Keratinocyte (primary cell): ENCODE results near the gene PAPPA2. TPM values are rescaled to one million over a fixed set of nuclear protein-coding genes. Genes with fewer than 3 reads are reported as not detected.
A peak's percentile ranks its signal among the peaks of the same experiment; 100 is the strongest.

Experiments used
- DNase-seq: peaks from one replicate; pipeline ENCODE4 v3.0.0-alpha.2; 2011; ENCODE audit warnings: low read depth, missing footprints, low spot score
- FAIRE-seq: peaks from 2 replicates; lab custom pipeline; 2011; peaks lifted over from hg19 to GRCh38; lab: Jason Lieb, UNC
- H2AFZ ChIP-seq: 2 replicates; pipeline ENCODE4 v1.6.0; 2012; ENCODE audit warnings: low read length, control low read depth, inconsistent platforms; ENCODE audit not compliant: control insufficient read depth
- H3K27ac ChIP-seq: 2 replicates; pipeline ENCODE4 v1.5.1; 2011; ENCODE audit warnings: low read length; ENCODE audit not compliant: control insufficient read depth, insufficient read depth
- H3K27me3 ChIP-seq: 3 replicates; pipeline ENCODE4 v1.6.0; 2011; ENCODE audit warnings: low read length; ENCODE audit not compliant: control insufficient read depth, insufficient read depth; ENCODE audit errors: extremely low read depth
- H3K36me3 ChIP-seq, 2 experiments: 2 replicates in 1 of 2; 3 replicates in 1 of 2; pipeline ENCODE4 v1.5.1; 2011; ENCODE audit warnings: low read length in 2 of 2, mild to moderate bottlenecking in 1 of 2; ENCODE audit not compliant: control insufficient read depth in 2 of 2, insufficient read depth in 2 of 2; ENCODE audit errors: extremely low read depth in 1 of 2
- H3K4me1 ChIP-seq: 3 replicates; pipeline ENCODE4 v1.5.1; 2011; ENCODE audit warnings: low read length; ENCODE audit not compliant: control insufficient read depth, insufficient read depth; ENCODE audit errors: extremely low read depth
- H3K4me2 ChIP-seq: 3 replicates; pipeline ENCODE4 v1.6.0; 2011; ENCODE audit warnings: low read depth, low read length; ENCODE audit not compliant: control insufficient read depth, insufficient read depth; ENCODE audit errors: extremely low read depth
- H3K4me3 ChIP-seq, 3 experiments: fragments of 200-600 bp in 1 of 3; sonication (generic) in 1 of 3; 2 replicates in 2 of 3; 3 replicates in 1 of 3; pipeline ENCODE4 v1.5.1; 2011 to 2016; ENCODE audit warnings: low read length in 3 of 3, mild to moderate bottlenecking in 3 of 3, control low read depth in 2 of 3, inconsistent platforms in 1 of 3, low read depth in 1 of 3, mixed read lengths in 1 of 3, mixed run types in 1 of 3, moderate library complexity in 1 of 3; ENCODE audit not compliant: control insufficient read depth in 2 of 3, insufficient read depth in 2 of 3; ENCODE audit errors: extremely low read depth in 1 of 3
- H3K79me2 ChIP-seq: 2 replicates; pipeline ENCODE4 v1.6.0; 2012; ENCODE audit warnings: low read length; ENCODE audit not compliant: control insufficient read depth, insufficient read depth
- H3K9ac ChIP-seq: 3 replicates; pipeline ENCODE4 v1.6.0; 2011; ENCODE audit warnings: low read length; ENCODE audit not compliant: control insufficient read depth, insufficient read depth; ENCODE audit errors: extremely low read depth
- H3K9me1 ChIP-seq: 3 replicates; pipeline ENCODE4 v1.6.0; 2011; ENCODE audit warnings: low read length; ENCODE audit not compliant: control insufficient read depth, insufficient read depth; ENCODE audit errors: extremely low read depth
- H3K9me3 ChIP-seq: 2 replicates; pipeline ENCODE4 v1.5.1; 2012; ENCODE audit warnings: low read depth, low read length; ENCODE audit not compliant: control insufficient read depth
- H4K20me1 ChIP-seq: 3 replicates; pipeline ENCODE4 v1.6.0; 2011; ENCODE audit warnings: low read length; ENCODE audit not compliant: control insufficient read depth, insufficient read depth; ENCODE audit errors: extremely low read depth
- CTCF ChIP-seq, 3 experiments: IDR thresholded peaks in 1 of 3; conservative IDR thresholded peaks in 1 of 3; optimal IDR thresholded peaks in 1 of 3; 2 replicates in 2 of 3; 3 replicates in 1 of 3; pipeline versions ENCODE3 to v1.5.1; 2011; ENCODE audit warnings: low read length in 3 of 3, mild to moderate bottlenecking in 3 of 3, moderate library complexity in 2 of 3, control low read depth in 1 of 3, inconsistent platforms in 1 of 3; ENCODE audit not compliant: insufficient read depth in 2 of 3; ENCODE audit errors: extremely low read depth in 1 of 3
- EZH2 ChIP-seq: IDR thresholded peaks from one replicate; pipeline ENCODE4 v1.6.1; 2012; ENCODE audit warnings: inconsistent platforms, mild to moderate bottlenecking, low read length, moderate library complexity
- dilution Hi-C: fragments of 300-500 bp; cut with MboI; formaldehyde crosslinking; loops from one replicate; pipeline ENCODE4 v1.7.0; 2020; ENCODE audit warnings: low sequenced_read_pairs; ENCODE audit not compliant: extremely low pct_ligation_motif_present
- polyA plus RNA-seq, 5 experiments: library from polyadenylated mRNA; depleted of rRNA in 3 of 5; stranded (reverse) in 3 of 5; stranded (forward) in 1 of 5; unstranded in 1 of 5; fragments of >200 nt; gene quantifications; 1 replicate in 1 of 5; 2 replicates in 3 of 5; 3 replicates in 1 of 5; pipeline versions ENCODE4 v1.2.1 to v1.2.3, GENCODE V29; 2011 to 2012; ENCODE audit warnings: missing spikeins in 2 of 5, low read depth in 1 of 5, low replicate concordance in 1 of 5

Gene PAPPA2
- polyA plus RNA-seq, 1 donor (not counting 4 experiments of a cell fraction or from before 2014, with no cell fraction given): 0.07 TPM

- Histone ChIP-seq H3K27me3 (no peaks in the 10 kb centered on the region), H3K36me3 (no peaks in the 10 kb centered on the region), H3K4me2 (no peak overlapping the region), H3K4me3 (no peak overlapping the region), H3K9me1 (no peaks in the 10 kb centered on the region), H3K9ac (no peak overlapping the region), H4K20me1 (no peaks in the 10 kb centered on the region), H3K9me3 (no peaks in the 10 kb centered on the region), H3K79me2 (no peaks in the 10 kb centered on the region), H3K27ac (no peak overlapping the region), H3K4me1 (no peaks in the 10 kb centered on the region), H2AFZ (no peak overlapping the region)
- peak; percentile 56 to 67 (median 60) for TF ChIP-seq CTCF (optimal IDR thresholded peaks at IDR 0.05 in 1 of 3, IDR thresholded peaks at IDR 0.05 in 1 of 3, conservative IDR thresholded peaks at IDR 0.05 in 1 of 3; ENCODE audit: extremely low read depth in 1 of 3, insufficient read depth in 2 of 3, low read length in 3 of 3)
- no peak for TF ChIP-seq EZH2
- dilution Hi-C loops: no loop called here
- peak; percentile 1 for DNase-seq
- FAIRE-seq: peak; percentile 51
These were observed 3.5 kb downstream of the PAPPA2 start for GRCh38 chr1:176466514-176466913.

- H3K9ac ChIP-seq: no peak overlapping the region
- no peaks in the 10 kb centered on the region for H3K27me3 ChIP-seq
- no peaks in the 10 kb centered on the region for H3K4me1 ChIP-seq
- no peak for TF ChIP-seq CTCF (optimal IDR thresholded peaks at IDR 0.05 in 1 of 3, IDR thresholded peaks at IDR 0.05 in 1 of 3, conservative IDR thresholded peaks at IDR 0.05 in 1 of 3; ENCODE audit: extremely low read depth in 1 of 3, insufficient read depth in 2 of 3, low read length in 3 of 3)
- TF ChIP-seq EZH2: no peak
- no peaks in the 10 kb centered on the region for H3K36me3 ChIP-seq
- DNase-seq: no peak
- H3K9me3 ChIP-seq: no peaks in the 10 kb centered on the region
- H4K20me1 ChIP-seq: no peaks in the 10 kb centered on the region
- dilution Hi-C loops: no loop called here
- FAIRE-seq: no peak
- H3K4me3 ChIP-seq: no peak overlapping the region
- H3K79me2 ChIP-seq: no peaks in the 10 kb centered on the region
- no peak overlapping the region for H2AFZ ChIP-seq
- no peak overlapping the region for H3K27ac ChIP-seq
- no peak overlapping the region for H3K4me2 ChIP-seq
- no peaks in the 10 kb centered on the region for H3K9me1 ChIP-seq
These were observed 6.6 kb downstream of the PAPPA2 start for GRCh38 chr1:176469450-176470010.
